Liver (tissue), 3 donors: ENCODE data around the gene CWC27.

Experiments used
- FOXA1 ChIP-seq: IDR thresholded peaks from 2 replicates; pipeline ENCODE4 v1.6.1; 2016; ENCODE audit warnings: antibody characterized with exemption
- JUND ChIP-seq, 2 donors: IDR thresholded peaks; 2 replicates each; pipeline ENCODE4 v1.6.1; 2016; ENCODE audit warnings: antibody characterized with exemption in 2 of 2
- RAD21 ChIP-seq, 2 donors: IDR thresholded peaks; 2 replicates each; pipeline ENCODE4 v1.6.1; 2016; ENCODE audit warnings: antibody characterized with exemption in 2 of 2, mild to moderate bottlenecking in 2 of 2
- RXRA ChIP-seq, 2 donors: IDR thresholded peaks; 2 replicates each; pipeline ENCODE4 v1.6.1; 2017 to 2018; ENCODE audit warnings: antibody characterized with exemption in 2 of 2, mild to moderate bottlenecking in 1 of 2
- TAF1 ChIP-seq: conservative IDR thresholded peaks from 2 replicates; pipeline ENCODE4 v1.6.1; 2016; ENCODE audit warnings: antibody characterized with exemption, mild to moderate bottlenecking
- TF ChIP-seq, protein P1 (sequence below): fragments of 150-350 bp; IDR thresholded peaks from 2 replicates; pipeline ENCODE4 v1.5.1; 2017; ENCODE audit warnings: improper control_type of control experiment, low read depth, low read length; ENCODE audit not compliant: missing input control
- TF ChIP-seq, protein P2 (sequence below): IDR thresholded peaks from 2 replicates; pipeline ENCODE4 v1.6.1; 2016; ENCODE audit warnings: antibody characterized with exemption
- TF ChIP-seq, protein P3 (sequence below): IDR thresholded peaks from 2 replicates; pipeline ENCODE4 v1.6.1; 2016; ENCODE audit warnings: antibody characterized with exemption
- donor health status: healthy.
- donor health status: healthy.

DNA sequence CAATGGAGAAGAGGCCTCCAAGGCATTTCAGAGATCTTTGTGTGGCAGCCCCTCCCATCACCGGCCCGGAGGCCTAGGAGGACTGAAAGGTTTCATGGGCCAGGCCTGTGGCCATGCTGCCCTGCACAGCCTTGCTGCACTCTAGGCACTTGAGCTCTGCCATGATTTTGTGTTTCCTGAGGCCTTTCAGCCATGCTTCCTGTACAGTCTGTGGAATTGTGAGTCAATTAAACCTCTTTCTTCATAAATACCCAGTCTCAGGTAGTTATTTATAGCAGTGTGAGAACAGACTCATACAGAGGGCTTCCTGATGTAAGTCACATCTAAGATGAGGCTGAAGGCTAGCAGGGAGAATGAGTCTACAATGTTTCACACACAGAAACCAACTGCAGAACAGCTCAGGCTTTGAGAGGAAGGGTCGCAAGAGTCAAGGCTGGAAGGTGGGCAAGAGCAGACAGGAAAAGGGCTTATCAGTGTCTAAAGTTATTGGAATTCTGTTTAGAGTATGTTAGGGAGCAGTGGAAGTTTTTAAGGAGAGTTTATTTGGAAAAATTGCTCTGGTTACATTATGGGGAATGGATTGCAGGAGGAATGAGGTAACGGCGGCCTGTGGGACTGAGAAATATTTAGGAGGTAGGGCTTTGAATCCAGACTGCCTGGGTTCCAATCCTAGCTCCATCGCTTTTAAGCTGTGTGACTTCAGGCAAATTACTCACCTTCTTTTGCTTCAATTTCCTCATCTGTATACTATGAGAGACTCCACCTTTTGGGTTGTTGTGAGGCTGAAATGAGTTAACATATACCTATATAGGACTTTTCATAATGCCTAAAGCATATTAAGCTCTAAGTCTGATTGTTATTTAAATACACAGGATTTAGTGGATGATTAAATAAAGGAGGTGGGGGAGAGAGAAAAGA lies 291.2 kb downstream of the CWC27 start:
- TF ChIP-seq RXRA (IDR thresholded peaks at IDR 0.05) (no peak), FOXA1 (no peak), RAD21 (IDR thresholded peaks at IDR 0.05) (no peak), JUND (IDR thresholded peaks at IDR 0.05) (no peak), TAF1 (no peak)
- TF ChIP-seq, protein P1, sequence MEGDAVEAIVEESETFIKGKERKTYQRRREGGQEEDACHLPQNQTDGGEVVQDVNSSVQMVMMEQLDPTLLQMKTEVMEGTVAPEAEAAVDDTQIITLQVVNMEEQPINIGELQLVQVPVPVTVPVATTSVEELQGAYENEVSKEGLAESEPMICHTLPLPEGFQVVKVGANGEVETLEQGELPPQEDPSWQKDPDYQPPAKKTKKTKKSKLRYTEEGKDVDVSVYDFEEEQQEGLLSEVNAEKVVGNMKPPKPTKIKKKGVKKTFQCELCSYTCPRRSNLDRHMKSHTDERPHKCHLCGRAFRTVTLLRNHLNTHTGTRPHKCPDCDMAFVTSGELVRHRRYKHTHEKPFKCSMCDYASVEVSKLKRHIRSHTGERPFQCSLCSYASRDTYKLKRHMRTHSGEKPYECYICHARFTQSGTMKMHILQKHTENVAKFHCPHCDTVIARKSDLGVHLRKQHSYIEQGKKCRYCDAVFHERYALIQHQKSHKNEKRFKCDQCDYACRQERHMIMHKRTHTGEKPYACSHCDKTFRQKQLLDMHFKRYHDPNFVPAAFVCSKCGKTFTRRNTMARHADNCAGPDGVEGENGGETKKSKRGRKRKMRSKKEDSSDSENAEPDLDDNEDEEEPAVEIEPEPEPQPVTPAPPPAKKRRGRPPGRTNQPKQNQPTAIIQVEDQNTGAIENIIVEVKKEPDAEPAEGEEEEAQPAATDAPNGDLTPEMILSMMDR = no peak
- TF ChIP-seq, protein P2, sequence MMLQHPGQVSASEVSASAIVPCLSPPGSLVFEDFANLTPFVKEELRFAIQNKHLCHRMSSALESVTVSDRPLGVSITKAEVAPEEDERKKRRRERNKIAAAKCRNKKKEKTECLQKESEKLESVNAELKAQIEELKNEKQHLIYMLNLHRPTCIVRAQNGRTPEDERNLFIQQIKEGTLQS = no peak
- TF ChIP-seq, protein P3, sequence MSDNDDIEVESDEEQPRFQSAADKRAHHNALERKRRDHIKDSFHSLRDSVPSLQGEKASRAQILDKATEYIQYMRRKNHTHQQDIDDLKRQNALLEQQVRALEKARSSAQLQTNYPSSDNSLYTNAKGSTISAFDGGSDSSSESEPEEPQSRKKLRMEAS = no peak
